K562 (cell line): ENCODE data around the gene MRNIP.

ENCODE experiments used
- CTCF ChIP-seq, 3 experiments: IDR thresholded peaks in 2 of 3; conservative IDR thresholded peaks in 1 of 3; 2 replicates each; pipeline ENCODE4 v1.5.1; 2011 to 2012; ENCODE audit warnings: low read length in 3 of 3, mild to moderate bottlenecking in 3 of 3, control low read depth in 2 of 3, improper control_type of control experiment in 1 of 3, inconsistent platforms in 1 of 3, low read depth in 1 of 3, mixed read lengths in 1 of 3, moderate library complexity in 1 of 3; ENCODE audit not compliant: insufficient read depth in 2 of 3
- EP300 ChIP-seq: IDR thresholded peaks from 2 replicates; pipeline ENCODE4 v1.6.1; 2012; ENCODE audit warnings: low read length, improper control_type of control experiment
- FOS ChIP-seq: IDR thresholded peaks from 3 replicates; pipeline ENCODE4 v1.6.1; 2011; ENCODE audit not compliant: insufficient read length; ENCODE audit errors: extremely low read depth
- FOXJ3 ChIP-seq: sonication (generic); formaldehyde crosslinking; IDR thresholded peaks from 2 replicates; pipeline ENCODE4 v1.4.0; 2020; ENCODE audit warnings: mild to moderate bottlenecking, missing genetic modification reagents
- HDAC2 ChIP-seq: fragments of 450-650 bp; IDR thresholded peaks from 2 replicates; pipeline ENCODE4 v1.6.1; 2016; ENCODE audit warnings: mild to moderate bottlenecking
- HDAC6 ChIP-seq: IDR thresholded peaks from 2 replicates; pipeline ENCODE4 v1.6.1; 2012; ENCODE audit warnings: low read depth, mild to moderate bottlenecking, control low read depth, inconsistent platforms, low read length, moderate library complexity
- JUNB ChIP-seq: fragments of 450-650 bp; formaldehyde crosslinking; conservative IDR thresholded peaks from 2 replicates; pipeline ENCODE4 v1.4.0; 2020; ENCODE audit warnings: mild to moderate bottlenecking
- JUND ChIP-seq, 2 experiments: IDR thresholded peaks; 2 replicates in 1 of 2; 3 replicates in 1 of 2; pipeline ENCODE4 v1.6.1; 2011; ENCODE audit warnings: borderline replicate concordance in 2 of 2, low read depth in 2 of 2, low read length in 2 of 2, improper control_type of control experiment in 1 of 2, missing biosample characterization in 1 of 2, missing genetic modification characterization in 1 of 2, missing genetic modification reagents in 1 of 2
- RCOR1 ChIP-seq, 2 experiments: IDR thresholded peaks; 2 replicates each; pipeline ENCODE4 v1.6.1; 2012; ENCODE audit warnings: low read depth in 2 of 2, low read length in 2 of 2, borderline replicate concordance in 1 of 2, improper control_type of control experiment in 1 of 2
- YY1 ChIP-seq, 3 experiments: IDR thresholded peaks; 2 replicates each; pipeline ENCODE4 v1.6.1; 2011; ENCODE audit warnings: low read length in 2 of 3, mild to moderate bottlenecking in 2 of 3, moderate library complexity in 2 of 3, borderline replicate concordance in 1 of 3, control low read depth in 1 of 3, low read depth in 1 of 3; ENCODE audit not compliant: insufficient read depth in 3 of 3, insufficient replicate concordance in 2 of 3, control insufficient read depth in 1 of 3, insufficient read length in 1 of 3; ENCODE audit errors: extremely low read depth in 1 of 3

DNA sequence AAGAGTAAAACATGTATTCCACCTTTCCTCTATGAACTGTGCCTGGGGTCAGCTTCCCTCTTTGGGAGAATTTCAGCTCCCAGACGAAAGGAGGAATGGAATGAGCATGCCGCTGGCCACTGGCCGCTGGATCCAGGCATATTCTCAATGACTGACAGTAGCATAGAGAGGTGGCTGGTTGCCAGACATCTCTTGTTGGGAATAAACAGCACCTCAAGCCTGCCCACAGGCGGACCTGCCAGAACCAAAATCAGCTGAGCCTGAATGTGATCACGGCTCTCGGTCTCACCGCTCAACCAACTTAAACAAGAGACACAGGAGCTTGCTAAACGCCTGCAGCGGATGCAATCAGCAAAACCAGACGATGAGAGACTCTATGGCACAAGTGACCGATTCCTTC lies 28.5 kb upstream of the MRNIP start:
- TF ChIP-seq JUND (IDR thresholded peaks at IDR 0.05; ENCODE audit: borderline replicate concordance, low read depth, low read length) = no peak
- no peak for TF ChIP-seq JUND (tag; IDR thresholded peaks at IDR 0.05; ENCODE audit: borderline replicate concordance, low read depth, low read length)
- TF ChIP-seq CTCF (IDR thresholded peaks at IDR 0.05 in 2 of 3, conservative IDR thresholded peaks at IDR 0.05 in 1 of 3; ENCODE audit: insufficient read depth in 2 of 3, low read depth in 1 of 3, low read length in 3 of 3) = no peak
- no peak for TF ChIP-seq FOS
- no peak for TF ChIP-seq HDAC6
- no peak for TF ChIP-seq RCOR1 (IDR thresholded peaks at IDR 0.05; ENCODE audit: borderline replicate concordance in 1 of 2, low read depth in 2 of 2, low read length in 2 of 2)
- TF ChIP-seq EP300 = no peak
- no peak for TF ChIP-seq JUNB (CRISPR knock-in tag)
- TF ChIP-seq YY1 (IDR thresholded peaks at IDR 0.05; ENCODE audit: borderline replicate concordance in 1 of 3, control insufficient read depth in 1 of 3, extremely low read depth in 1 of 3, insufficient read depth in 3 of 3, insufficient read length in 1 of 3, insufficient replicate concordance in 2 of 3, low read depth in 1 of 3, low read length in 2 of 3) = no peak
- no peak for TF ChIP-seq HDAC2
- TF ChIP-seq FOXJ3 = no peak
